Measurements from ENCODE around the gene ITK.

Gene ITK

GRCh38 chr5:157267761-157268480, 87.3 kb downstream of the ITK start:
- DNase-seq (ENCODE audit: low read depth in 1 of 2, low spot score in 1 of 2), result no peak
- H3K4me3 ChIP-seq (replicated peaks; ENCODE audit: insufficient read depth, low read length), result no peak overlapping the region
- peak overlapping the region; percentile 96 for H3K27ac ChIP-seq (replicated peaks)
- no peak for TF ChIP-seq REST (IDR thresholded peaks at IDR 0.05; ENCODE audit: insufficient replicate concordance, low read depth)
- no peak for TF ChIP-seq GABPA (IDR thresholded peaks at IDR 0.05; ENCODE audit: low read depth)
- TF ChIP-seq CTCF (IDR thresholded peaks at IDR 0.05; ENCODE audit: insufficient read depth, low read length), result no peak
- no peak for TF ChIP-seq POLR2AphosphoS5 (IDR thresholded peaks at IDR 0.05; ENCODE audit: low read depth)
- TF ChIP-seq SPI1 (IDR thresholded peaks at IDR 0.05; ENCODE audit: borderline replicate concordance, low read depth), result no peak
- H3K27me3 ChIP-seq (ENCODE audit: insufficient read depth, poor library complexity, severe bottlenecking), result no peaks in the 10 kb centered on the region

GRCh38 chr5:157269165-157269671, 88.6 kb downstream of the ITK start:
- TF ChIP-seq POLR2AphosphoS5 (IDR thresholded peaks at IDR 0.05; ENCODE audit: low read depth) (peak; percentile 75), SPI1 (IDR thresholded peaks at IDR 0.05; ENCODE audit: borderline replicate concordance, low read depth) (peak; percentile 73), GABPA (IDR thresholded peaks at IDR 0.05; ENCODE audit: low read depth) (no peak)
- peak; percentile 81 to 93 for DNase-seq (ENCODE audit: low read depth in 1 of 2, low spot score in 1 of 2)
- H3K27ac ChIP-seq (replicated peaks), result peak overlapping the region; percentile 96
- H3K27me3 ChIP-seq (ENCODE audit: insufficient read depth, poor library complexity, severe bottlenecking), result no peaks in the 10 kb centered on the region
- H3K4me3 ChIP-seq (replicated peaks; ENCODE audit: insufficient read depth, low read length), result no peak overlapping the region

GRCh38 chr5:157269761-157270272, 89.2 kb downstream of the ITK start:
- Histone ChIP-seq H3K27me3 (ENCODE audit: insufficient read depth, poor library complexity, severe bottlenecking) (no peaks in the 10 kb centered on the region), H3K27ac (replicated peaks) (peak overlapping the region; percentile 96), H3K4me3 (replicated peaks; ENCODE audit: insufficient read depth, low read length) (no peak overlapping the region)
- DNase-seq (ENCODE audit: low read depth in 1 of 2, low spot score in 1 of 2), result peak in 1 of 2 experiments; percentile 63
- no peak for TF ChIP-seq SPI1 (IDR thresholded peaks at IDR 0.05; ENCODE audit: borderline replicate concordance, low read depth)
- TF ChIP-seq GABPA (IDR thresholded peaks at IDR 0.05; ENCODE audit: low read depth), result no peak
- TF ChIP-seq CTCF (IDR thresholded peaks at IDR 0.05; ENCODE audit: insufficient read depth, low read length), result no peak
- no peak for TF ChIP-seq POLR2AphosphoS5 (IDR thresholded peaks at IDR 0.05; ENCODE audit: low read depth)

- no peaks in the 10 kb centered on the region for H3K27me3 ChIP-seq (ENCODE audit: insufficient read depth, poor library complexity, severe bottlenecking)
- H3K27ac ChIP-seq (replicated peaks), result peak overlapping the region; percentile 96
- H3K4me3 ChIP-seq (replicated peaks; ENCODE audit: insufficient read depth, low read length), result no peak overlapping the region
- TF ChIP-seq GABPA (IDR thresholded peaks at IDR 0.05; ENCODE audit: low read depth) (no peak), CTCF (IDR thresholded peaks at IDR 0.05; ENCODE audit: insufficient read depth, low read length) (no peak), SPI1 (IDR thresholded peaks at IDR 0.05; ENCODE audit: borderline replicate concordance, low read depth) (no peak), REST (IDR thresholded peaks at IDR 0.05; ENCODE audit: insufficient replicate concordance, low read depth) (no peak), POLR2AphosphoS5 (IDR thresholded peaks at IDR 0.05; ENCODE audit: low read depth) (no peak)
- DNase-seq (ENCODE audit: low read depth in 1 of 2, low spot score in 1 of 2), result no peak
Measured at GRCh38 chr5:157270771-157271170, 90.1 kb downstream of the ITK start.

Data from HL-60 (cell line).